ENCODE data around the gene PAX2. TPM values are rescaled to one million over a fixed set of nuclear protein-coding genes. Genes with fewer than 3 reads are reported as not detected.
A peak's percentile ranks its signal among the peaks of the same experiment; 100 is the strongest.

Gene PAX2
- total and polyA plus RNA-seq, 2 experiments from 2014 or later, result not detected

DNA sequence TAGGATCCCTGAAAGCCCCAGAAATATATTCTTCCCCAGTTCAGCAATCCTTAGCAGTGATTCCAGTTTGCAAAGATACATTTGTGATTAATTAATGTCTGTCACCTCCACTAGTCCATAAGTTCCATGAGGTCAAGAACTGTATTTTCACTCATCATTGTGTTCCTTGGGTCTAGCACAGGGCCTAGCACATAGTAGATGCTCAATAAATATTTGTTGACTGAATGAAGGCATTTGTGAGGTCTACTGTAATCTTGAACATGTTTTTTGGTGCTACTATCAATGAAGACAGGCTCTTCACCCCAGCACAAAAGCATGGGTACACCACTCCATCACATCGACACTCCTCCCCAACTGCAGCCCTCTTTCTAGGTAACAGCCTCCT lies 30.8 kb upstream of the PAX2 start:
- Histone ChIP-seq H4K20me1 (ENCODE audit: insufficient read depth, poor library complexity, severe bottlenecking) (no peaks in the 10 kb centered on the region), H3K79me2 (no peaks in the 10 kb centered on the region), H3K9me3 (ENCODE audit: low read depth) (no peaks in the 10 kb centered on the region), H3K27ac (no peak overlapping the region), H3K9me2 (replicated peaks; ENCODE audit: insufficient read depth) (no peaks in the 10 kb centered on the region), H2AFZ (no peak overlapping the region), H3K4me1 (ENCODE audit: insufficient read depth) (peaks cover 8% of the 10 kb centered on the region), H3K4me2 (no peak overlapping the region), H3K36me3 (replicated peaks; ENCODE audit: insufficient read depth, low read depth) (no peaks in the 10 kb centered on the region), H3K4me3 (no peak overlapping the region), H3K27me3 (peaks cover 99% of the 10 kb centered on the region)
- TF ChIP-seq EZH2 (IDR thresholded peaks at IDR 0.05; ENCODE audit: borderline replicate concordance) (no peak), EZH2phosphoT487 (IDR thresholded peaks at IDR 0.05; ENCODE audit: low read depth, severe bottlenecking, unreplicated experiment) (peak; percentile 5)
- TF ChIP-seq, protein P1, sequence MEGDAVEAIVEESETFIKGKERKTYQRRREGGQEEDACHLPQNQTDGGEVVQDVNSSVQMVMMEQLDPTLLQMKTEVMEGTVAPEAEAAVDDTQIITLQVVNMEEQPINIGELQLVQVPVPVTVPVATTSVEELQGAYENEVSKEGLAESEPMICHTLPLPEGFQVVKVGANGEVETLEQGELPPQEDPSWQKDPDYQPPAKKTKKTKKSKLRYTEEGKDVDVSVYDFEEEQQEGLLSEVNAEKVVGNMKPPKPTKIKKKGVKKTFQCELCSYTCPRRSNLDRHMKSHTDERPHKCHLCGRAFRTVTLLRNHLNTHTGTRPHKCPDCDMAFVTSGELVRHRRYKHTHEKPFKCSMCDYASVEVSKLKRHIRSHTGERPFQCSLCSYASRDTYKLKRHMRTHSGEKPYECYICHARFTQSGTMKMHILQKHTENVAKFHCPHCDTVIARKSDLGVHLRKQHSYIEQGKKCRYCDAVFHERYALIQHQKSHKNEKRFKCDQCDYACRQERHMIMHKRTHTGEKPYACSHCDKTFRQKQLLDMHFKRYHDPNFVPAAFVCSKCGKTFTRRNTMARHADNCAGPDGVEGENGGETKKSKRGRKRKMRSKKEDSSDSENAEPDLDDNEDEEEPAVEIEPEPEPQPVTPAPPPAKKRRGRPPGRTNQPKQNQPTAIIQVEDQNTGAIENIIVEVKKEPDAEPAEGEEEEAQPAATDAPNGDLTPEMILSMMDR (IDR thresholded peaks at IDR 0.05; ENCODE audit: poor library complexity), result no peak
- WGBS (ENCODE audit: low lambda C conversion rate, missing lambda C conversion rate), result 75% methylated on average over 1 of the region's 1 CpG
- no peak for DNase-seq (ENCODE audit: low spot score)

DNA sequence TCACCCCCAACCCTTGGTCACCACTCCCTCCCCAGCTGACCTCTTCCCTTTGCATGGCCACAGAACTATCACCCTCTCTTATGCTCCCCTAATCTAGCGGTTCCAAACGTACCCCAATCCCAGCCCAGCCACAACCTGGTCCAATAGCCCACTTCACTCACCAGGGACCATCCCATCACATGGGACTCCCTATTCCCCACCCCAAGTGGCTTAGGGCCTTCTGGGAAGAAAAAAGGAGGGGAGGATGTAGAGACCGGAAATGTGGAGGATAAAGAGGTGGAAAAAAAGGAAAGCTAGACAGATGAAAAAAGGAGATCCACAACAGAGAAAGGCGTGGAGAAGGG lies 30.3 kb upstream of the PAX2 start:
- Histone ChIP-seq H3K36me3 (replicated peaks; ENCODE audit: insufficient read depth, low read depth) (no peaks in the 10 kb centered on the region), H3K27ac (no peak overlapping the region), H3K9me3 (ENCODE audit: low read depth) (no peaks in the 10 kb centered on the region), H3K4me3 (no peak overlapping the region), H4K20me1 (ENCODE audit: insufficient read depth, poor library complexity, severe bottlenecking) (no peaks in the 10 kb centered on the region), H3K9me2 (replicated peaks; ENCODE audit: insufficient read depth) (no peaks in the 10 kb centered on the region), H3K27me3 (peaks cover 99% of the 10 kb centered on the region), H2AFZ (peak overlapping the region; percentile 13), H3K79me2 (no peaks in the 10 kb centered on the region), H3K4me1 (ENCODE audit: insufficient read depth) (peaks cover 8% of the 10 kb centered on the region), H3K4me2 (peak overlapping the region; percentile 70)
- TF ChIP-seq, protein P1 (IDR thresholded peaks at IDR 0.05; ENCODE audit: poor library complexity), result no peak
- 70% methylated on average over 4 of the region's 4 CpGs for WGBS (ENCODE audit: low lambda C conversion rate, missing lambda C conversion rate)
- DNase-seq (ENCODE audit: low spot score), result no peak

DNA sequence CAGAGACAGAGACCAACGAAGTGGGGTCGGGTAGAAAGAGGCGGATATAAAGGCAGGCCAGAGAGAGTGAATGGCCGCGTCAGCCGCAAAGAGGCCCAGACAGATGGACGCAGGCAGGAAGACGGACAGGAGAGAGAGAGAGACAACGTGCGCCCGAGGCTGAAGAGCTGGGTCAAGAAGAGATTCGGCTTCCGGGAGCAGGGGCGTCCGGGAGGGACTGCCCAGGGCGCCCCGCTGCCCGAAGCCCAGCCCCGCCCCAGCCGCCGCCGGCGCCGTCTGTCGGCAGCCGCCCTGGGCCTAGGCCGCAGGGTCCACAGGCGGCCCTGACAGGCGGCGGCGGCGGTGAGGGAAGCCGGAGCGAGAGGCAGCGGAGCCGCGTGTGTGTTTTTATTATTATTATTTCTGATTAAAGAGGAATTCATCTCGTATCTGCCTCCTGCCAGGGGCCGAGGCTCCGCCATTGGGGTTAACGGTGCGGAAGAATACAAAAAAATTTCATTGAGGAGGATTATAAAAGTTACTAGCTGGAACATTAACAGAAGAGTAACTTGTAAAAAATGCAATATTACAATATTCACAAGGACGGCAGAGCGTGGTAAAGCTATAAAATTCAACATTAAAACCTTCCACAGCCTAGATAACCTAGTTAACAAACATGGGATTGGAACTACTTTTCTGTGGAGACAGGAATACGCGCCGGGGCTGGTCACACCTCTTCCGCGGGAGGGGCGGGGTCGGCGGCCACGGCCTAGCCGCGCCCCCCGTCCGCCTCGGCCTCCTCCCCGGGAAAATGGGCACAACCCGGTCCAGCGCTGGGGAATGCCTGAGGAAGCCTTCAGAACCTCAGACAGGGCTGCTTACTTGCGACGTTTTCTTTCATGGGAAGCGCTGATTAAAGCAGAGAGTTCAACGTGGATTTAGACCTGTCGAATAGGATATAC lies 29.7 kb upstream of the PAX2 start:
- Histone ChIP-seq H3K27me3 (peaks cover 99% of the 10 kb centered on the region), H2AFZ (peak overlapping the region; percentile 13), H3K27ac (no peak overlapping the region), H4K20me1 (ENCODE audit: insufficient read depth, poor library complexity, severe bottlenecking) (no peaks in the 10 kb centered on the region), H3K9me2 (replicated peaks; ENCODE audit: insufficient read depth) (no peaks in the 10 kb centered on the region), H3K4me3 (no peak overlapping the region), H3K79me2 (no peaks in the 10 kb centered on the region), H3K4me2 (peak overlapping the region; percentile 70), H3K36me3 (replicated peaks; ENCODE audit: insufficient read depth, low read depth) (no peaks in the 10 kb centered on the region), H3K9me3 (ENCODE audit: low read depth) (no peaks in the 10 kb centered on the region), H3K4me1 (ENCODE audit: insufficient read depth) (peaks cover 5% of the 10 kb centered on the region)
- WGBS (ENCODE audit: low lambda C conversion rate, missing lambda C conversion rate), result 5% methylated on average over 58 of the region's 66 CpGs
- TF ChIP-seq EZH2 (IDR thresholded peaks at IDR 0.05; ENCODE audit: borderline replicate concordance) (peak; percentile 86), EZH2phosphoT487 (IDR thresholded peaks at IDR 0.05; ENCODE audit: low read depth, severe bottlenecking, unreplicated experiment) (peak; percentile 25)
- TF ChIP-seq, protein P1 (IDR thresholded peaks at IDR 0.05; ENCODE audit: poor library complexity), result no peak
- DNase-seq (ENCODE audit: low spot score), result no peak

Data from hepatocyte (in vitro differentiated cells).